ENCODE data around the gene SOX21. TPM values are rescaled to one million over a fixed set of nuclear protein-coding genes. Genes with fewer than 3 reads are reported as not detected.

Gene SOX21
- total and polyA plus RNA-seq, 2 donors from 2014 or later: not detected

DNA sequence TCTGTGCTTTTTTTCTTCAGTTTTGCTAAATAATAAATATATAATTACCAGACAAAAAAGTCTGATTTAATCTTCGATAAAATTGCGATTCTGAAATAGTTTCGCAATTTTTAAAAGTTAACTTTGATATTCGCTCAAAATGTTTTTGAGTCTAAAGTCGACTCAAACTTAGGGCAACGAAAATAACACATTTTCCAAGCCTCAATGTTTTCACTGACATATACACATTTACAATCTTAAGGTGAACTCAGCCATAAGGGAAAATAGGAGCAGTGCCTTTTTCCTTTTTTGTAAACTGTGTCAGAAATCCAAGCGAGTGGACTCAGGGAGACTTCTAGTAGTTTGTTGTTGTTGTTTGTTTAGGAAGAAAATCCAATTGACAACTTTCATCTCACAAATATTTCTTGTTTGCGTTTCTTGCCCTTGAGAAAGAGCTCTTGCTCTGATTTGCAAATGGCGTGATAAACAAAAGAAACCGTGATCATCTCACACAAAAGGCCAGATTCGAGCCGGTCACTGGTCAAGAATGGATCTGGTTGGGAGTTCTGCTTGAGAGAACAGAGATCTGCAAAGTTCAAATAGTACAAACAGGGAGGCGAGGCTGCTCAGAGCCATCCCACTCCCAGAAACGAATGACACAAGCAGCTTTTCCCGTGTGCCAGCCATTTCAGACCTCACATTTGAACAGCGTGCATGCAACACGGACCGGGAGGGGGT is 2.1 kb downstream of the SOX21 start:
- no peak overlapping the region for H3K27ac ChIP-seq (ENCODE audit: low read depth in 2 of 2, low read length in 2 of 2)
- intact Hi-C loops (cut with DNase I): no loop called here
- peaks cover 0 to 9% (median 0%) of the 10 kb centered on the region in 3 donors for H3K4me1 ChIP-seq (ENCODE audit: control insufficient read depth in 2 of 3, insufficient read depth in 2 of 3, low read depth in 1 of 3, low read length in 3 of 3)
- H3K4me3 ChIP-seq (ENCODE audit: low read length in 3 of 3): no peak overlapping the region
- DNase-seq: peak in 4 of 5 donors; percentile 28 to 67 (median 42)
- H3K36me3 ChIP-seq (ENCODE audit: control insufficient read depth in 2 of 3, insufficient read depth in 3 of 3, low read length in 3 of 3): no peaks in the 10 kb centered on the region
- peaks cover 0 to 2% (median 0%) of the 10 kb centered on the region in 3 donors for H3K9me3 ChIP-seq (ENCODE audit: control insufficient read depth in 2 of 3, insufficient read depth in 1 of 3, low read length in 3 of 3)
- TF ChIP-seq, protein P1, sequence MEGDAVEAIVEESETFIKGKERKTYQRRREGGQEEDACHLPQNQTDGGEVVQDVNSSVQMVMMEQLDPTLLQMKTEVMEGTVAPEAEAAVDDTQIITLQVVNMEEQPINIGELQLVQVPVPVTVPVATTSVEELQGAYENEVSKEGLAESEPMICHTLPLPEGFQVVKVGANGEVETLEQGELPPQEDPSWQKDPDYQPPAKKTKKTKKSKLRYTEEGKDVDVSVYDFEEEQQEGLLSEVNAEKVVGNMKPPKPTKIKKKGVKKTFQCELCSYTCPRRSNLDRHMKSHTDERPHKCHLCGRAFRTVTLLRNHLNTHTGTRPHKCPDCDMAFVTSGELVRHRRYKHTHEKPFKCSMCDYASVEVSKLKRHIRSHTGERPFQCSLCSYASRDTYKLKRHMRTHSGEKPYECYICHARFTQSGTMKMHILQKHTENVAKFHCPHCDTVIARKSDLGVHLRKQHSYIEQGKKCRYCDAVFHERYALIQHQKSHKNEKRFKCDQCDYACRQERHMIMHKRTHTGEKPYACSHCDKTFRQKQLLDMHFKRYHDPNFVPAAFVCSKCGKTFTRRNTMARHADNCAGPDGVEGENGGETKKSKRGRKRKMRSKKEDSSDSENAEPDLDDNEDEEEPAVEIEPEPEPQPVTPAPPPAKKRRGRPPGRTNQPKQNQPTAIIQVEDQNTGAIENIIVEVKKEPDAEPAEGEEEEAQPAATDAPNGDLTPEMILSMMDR (IDR thresholded peaks at IDR 0.05; ENCODE audit: borderline replicate concordance, extremely low read depth, insufficient read depth): no peak
- no peak overlapping the region for H3K9ac ChIP-seq (ENCODE audit: low read length in 3 of 3)
- peaks cover 68% of the 10 kb centered on the region for H3K27me3 ChIP-seq (ENCODE audit: control insufficient read depth, insufficient read depth, low read length)
- FAIRE-seq: no peak

DNA sequence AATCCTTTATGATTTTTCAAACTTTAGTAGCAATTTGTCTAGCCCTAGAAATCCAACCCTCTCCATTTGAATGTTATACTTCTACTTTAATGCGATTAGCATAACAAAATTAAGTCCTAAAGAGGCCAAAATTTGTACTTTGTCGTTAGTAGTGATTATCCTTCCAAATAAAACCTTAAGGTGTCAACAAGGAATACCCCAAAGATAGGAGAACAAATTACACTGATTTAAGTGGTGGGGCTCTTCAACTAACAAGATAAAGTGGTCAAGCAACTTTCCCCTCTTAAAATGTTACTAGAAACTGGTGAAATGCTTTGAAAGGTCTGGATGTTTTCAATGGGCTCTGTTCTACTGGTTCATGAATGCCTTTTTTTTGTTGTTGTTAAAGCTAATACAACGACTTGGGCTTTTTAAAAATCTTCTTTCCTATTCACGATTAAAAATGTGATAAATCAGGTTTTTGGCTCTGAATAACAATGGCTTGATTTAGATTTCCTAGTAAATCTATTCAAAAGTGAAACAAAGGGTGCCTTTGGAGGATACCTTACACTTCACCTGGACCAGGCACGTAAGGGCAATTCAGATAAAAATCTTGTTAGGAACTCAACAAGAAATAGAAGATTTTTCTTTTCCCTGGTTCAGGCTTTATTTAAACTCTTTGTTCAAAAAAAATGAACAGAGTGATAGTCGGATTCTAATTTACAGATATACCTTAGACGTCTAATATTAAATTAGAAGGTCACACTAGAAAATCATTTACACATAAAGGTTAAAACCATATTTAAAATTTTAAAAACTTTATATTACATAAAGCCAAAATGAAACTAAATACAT is 3.1 kb downstream of the SOX21 start:
- Histone ChIP-seq H3K27me3 (ENCODE audit: control insufficient read depth, insufficient read depth, low read length) (peaks cover 71% of the 10 kb centered on the region), H3K9ac (ENCODE audit: low read length in 3 of 3) (no peak overlapping the region), H3K4me3 (ENCODE audit: low read length in 3 of 3) (no peak overlapping the region), H3K9me3 (ENCODE audit: control insufficient read depth in 2 of 3, insufficient read depth in 1 of 3, low read length in 3 of 3) (peaks cover 0 to 2% (median 0%) of the 10 kb centered on the region in 3 donors), H3K4me1 (ENCODE audit: control insufficient read depth in 2 of 3, insufficient read depth in 2 of 3, low read depth in 1 of 3, low read length in 3 of 3) (peaks cover 0 to 9% (median 0%) of the 10 kb centered on the region in 3 donors), H3K27ac (ENCODE audit: low read depth in 2 of 2, low read length in 2 of 2) (no peak overlapping the region), H3K36me3 (ENCODE audit: control insufficient read depth in 2 of 3, insufficient read depth in 3 of 3, low read length in 3 of 3) (no peaks in the 10 kb centered on the region)
- DNase-seq (peak in 2 of 5 donors; percentile 18 to 62), FAIRE-seq (no peak)
- intact Hi-C loops (cut with DNase I): no loop called here
- TF ChIP-seq, protein P1 (IDR thresholded peaks at IDR 0.05; ENCODE audit: borderline replicate concordance, extremely low read depth, insufficient read depth): no peak

DNA sequence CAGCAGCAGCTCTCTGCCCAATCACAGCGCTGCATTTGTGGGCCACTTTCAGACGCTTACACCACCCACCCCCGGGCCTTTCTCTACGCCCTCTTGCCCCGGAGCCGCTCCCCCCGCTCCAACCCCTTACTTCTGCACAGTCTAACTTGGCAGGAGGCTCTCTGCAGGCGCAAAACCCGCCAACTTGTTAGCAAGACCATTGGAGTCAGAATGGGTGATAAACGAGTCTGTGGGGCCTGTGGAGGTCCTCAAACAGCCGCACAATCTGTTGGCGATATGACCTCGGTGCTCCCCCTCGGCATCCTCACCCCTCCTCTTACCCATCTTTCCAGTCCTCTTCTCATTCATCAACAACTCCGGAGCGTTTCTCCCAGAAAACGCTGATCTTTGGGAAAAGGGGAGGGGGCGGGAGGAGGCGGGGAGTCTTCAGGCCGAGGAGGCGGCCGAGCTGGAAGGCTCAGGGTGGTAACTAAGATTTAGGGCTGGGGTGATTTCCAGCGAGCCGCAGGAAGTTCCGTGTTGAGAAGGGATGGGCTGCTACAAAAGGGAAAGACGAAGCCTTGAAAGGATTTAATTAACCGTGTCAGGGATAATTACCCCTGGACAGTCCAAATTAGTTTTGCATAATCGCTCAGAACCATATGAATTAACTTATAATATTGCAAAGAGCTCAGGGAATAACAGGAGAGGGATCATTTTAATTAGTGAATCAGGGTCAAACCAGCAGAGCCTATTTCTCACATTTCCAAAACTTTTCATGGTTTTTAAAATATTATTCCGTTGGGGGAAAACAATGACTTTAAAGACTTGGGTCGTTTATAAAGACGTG is 4.1 kb downstream of the SOX21 start:
- H3K27me3 ChIP-seq (ENCODE audit: control insufficient read depth, insufficient read depth, low read length): peaks cover 74% of the 10 kb centered on the region
- DNase-seq: peak in 4 of 5 donors; percentile 29 to 47 (median 42)
- no peaks in the 10 kb centered on the region for H3K36me3 ChIP-seq (ENCODE audit: control insufficient read depth in 2 of 3, insufficient read depth in 3 of 3, low read length in 3 of 3)
- TF ChIP-seq, protein P1 (IDR thresholded peaks at IDR 0.05; ENCODE audit: borderline replicate concordance, extremely low read depth, insufficient read depth): no peak
- H3K9ac ChIP-seq (ENCODE audit: low read length in 3 of 3): no peak overlapping the region
- peaks cover 0 to 2% (median 0%) of the 10 kb centered on the region in 3 donors for H3K9me3 ChIP-seq (ENCODE audit: control insufficient read depth in 2 of 3, insufficient read depth in 1 of 3, low read length in 3 of 3)
- H3K4me3 ChIP-seq (ENCODE audit: low read length in 3 of 3): no peak overlapping the region
- no peak overlapping the region for H3K27ac ChIP-seq (ENCODE audit: low read depth in 2 of 2, low read length in 2 of 2)
- intact Hi-C loops (cut with DNase I): no loop called here
- no peak for FAIRE-seq
- peaks cover 0 to 9% (median 0%) of the 10 kb centered on the region in 3 donors for H3K4me1 ChIP-seq (ENCODE audit: control insufficient read depth in 2 of 3, insufficient read depth in 2 of 3, low read depth in 1 of 3, low read length in 3 of 3)
